ENCODE results near the gene TEX36.
"Not testable (repeated sequence)": the region's sequence is repeated elsewhere in the genome, so short reads cannot be mapped to it uniquely, and the experiment has no call there.

The TEX36 gene

DNA sequence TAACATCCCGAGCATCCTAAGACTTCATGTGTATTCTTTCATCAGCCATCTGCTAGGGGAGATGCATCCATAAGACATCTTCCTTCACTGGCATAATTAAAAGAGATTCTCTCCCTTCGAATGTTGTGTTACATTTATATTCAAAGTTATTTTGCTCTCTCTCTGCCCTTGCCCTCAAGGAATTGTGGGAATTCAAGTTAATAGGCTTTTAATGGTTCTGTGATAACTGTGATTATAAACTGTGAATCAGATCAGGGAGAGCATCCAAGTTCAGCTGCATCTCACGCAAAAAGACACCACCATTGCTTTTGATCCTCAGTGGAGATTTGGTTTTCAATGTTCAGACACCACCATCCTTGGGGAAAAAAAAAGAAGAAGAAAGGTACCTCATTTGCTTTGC lies 9.2 kb upstream of the TEX36 start:
- DNase-seq (ENCODE audit: low read depth), result no peak

DNA sequence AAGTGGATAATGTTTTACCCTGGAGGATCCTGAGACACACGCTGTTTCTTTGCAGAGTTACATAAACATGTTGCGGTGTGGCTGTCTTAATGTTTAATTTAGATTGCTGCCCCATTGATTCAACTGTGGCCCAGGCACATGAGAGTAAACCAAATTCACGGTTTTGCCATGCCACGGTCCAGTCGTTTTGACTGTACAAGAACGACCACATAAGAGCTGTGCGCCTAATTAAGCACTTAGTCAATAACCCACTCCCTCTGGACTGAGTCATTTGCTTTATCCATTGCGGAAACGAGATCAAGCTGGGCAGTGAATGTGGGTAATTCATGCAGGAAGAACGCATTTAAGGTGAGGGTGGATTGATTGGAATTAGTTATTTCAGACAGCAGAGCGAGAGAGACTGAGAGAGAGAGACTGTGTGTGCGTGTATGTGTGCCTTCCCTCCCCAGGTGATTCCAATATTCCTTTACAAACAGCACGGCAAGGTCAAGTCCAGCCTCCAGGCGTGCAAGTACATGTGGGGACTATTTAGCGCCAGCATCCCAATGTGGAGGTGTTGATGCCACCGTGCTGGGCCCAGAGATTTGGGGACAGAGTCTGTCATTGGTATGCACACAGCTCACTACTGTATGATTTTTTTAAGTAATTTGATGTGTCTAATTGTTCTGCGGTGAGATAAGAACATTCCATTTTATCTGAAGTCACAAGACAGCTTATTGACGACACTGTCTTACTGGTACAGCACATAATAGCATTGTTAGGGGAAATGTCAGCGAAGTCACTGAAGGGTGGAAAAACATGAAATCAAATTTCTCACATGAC lies 8.4 kb upstream of the TEX36 start:
- no peak for DNase-seq (ENCODE audit: low read depth)

DNA sequence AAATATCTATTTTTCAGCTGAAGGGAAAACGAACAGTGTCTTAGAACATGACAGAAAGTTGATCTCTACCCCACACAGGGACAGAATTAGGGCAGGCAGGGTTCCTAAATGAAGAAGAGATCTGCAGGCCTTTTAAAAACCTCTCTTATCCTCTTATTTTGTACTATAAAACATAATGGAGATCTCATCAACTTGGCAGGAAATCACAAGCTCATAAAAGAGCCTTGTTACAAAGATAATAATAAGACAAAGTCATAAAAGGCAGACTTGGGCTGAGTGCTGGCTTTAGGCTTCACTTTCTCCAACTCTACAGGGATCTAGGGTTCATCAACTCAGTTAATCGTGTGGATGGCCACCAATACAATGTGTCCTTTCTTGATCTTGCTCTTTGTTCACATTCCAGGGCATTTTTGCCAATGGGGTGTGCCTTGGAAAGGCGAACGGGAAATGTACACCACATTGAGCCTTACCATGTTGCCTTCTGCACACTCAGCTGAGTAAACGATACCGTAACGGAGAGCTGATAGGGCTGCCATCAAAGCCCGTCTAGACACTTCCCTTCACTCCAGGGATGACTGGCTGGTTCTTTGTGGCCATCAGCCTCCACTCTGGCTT lies 7.1 kb upstream of the TEX36 start:
- DNase-seq (ENCODE audit: low read depth), result no peak

GRCh38 chr10:125687507-125688185 lies 4.7 kb upstream of the TEX36 start:
- DNase-seq (ENCODE audit: low read depth), result no peak

DNA sequence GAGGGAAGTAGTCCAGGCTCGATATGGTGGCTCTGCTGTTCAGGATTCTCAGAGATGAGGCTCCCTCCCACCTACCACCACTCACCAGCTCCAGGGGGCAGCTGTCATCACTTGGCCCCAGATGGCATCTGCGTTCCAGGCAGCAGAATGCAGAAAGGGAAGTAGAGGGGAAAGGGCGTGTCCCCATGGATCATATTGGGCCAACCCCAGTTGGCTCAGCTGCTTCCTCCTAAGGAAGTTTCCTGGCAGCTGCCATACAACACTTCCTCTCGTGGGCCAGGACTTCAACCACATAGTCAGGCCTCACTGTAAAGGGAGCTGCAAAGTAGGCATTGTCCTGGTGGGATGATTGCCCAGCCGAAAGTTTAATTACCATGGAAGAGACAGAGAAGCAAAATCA lies 1.6 kb upstream of the TEX36 start:
- no peak for DNase-seq (ENCODE audit: low read depth)

GRCh38 chr10:125683821-125684220 lies 858 bp upstream of the TEX36 start:
- DNase-seq (ENCODE audit: low read depth), result no peak

DNA sequence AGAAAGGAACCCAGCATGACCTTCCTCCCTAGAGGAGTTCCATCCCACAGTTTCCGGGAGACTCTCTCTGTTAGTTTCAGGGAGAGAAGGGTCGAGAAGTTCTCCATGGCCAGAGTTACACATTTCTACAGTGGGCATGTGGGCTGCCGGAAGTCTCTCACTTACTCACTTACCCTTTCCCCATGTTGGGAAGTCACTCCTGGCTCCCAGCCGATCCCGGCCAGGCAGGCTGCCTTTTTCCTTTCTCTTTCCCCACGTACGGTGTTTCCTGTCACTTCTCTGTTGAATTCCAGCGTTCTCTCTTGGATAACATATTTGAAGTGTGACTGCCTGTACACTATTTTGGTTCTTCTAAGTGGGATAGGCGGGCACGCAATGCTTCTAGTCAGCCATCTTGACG lies 3.5 kb downstream of the TEX36 start:
- no peak for DNase-seq (ENCODE audit: low read depth)

DNA sequence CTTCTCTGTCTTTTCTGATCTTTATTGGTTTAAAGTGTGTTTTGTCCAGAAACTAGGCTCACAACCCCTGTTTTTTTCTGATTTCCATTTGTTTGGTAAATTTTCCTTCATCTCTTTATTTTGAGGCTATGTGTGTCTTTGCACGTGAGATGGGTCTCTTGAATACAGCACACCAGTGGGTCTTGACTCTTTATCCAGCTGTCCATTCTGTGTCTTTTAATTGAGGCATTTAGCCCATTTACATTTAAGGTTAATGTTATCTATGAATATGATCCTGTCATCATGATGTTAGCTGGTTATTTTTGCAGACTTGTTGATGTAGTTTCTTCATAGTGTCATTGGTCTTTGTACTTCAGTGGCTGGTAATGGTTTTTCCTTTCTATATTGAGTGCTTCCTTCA lies 10.1 kb downstream of the TEX36 start:
- no peak for DNase-seq (ENCODE audit: low read depth)

DNA sequence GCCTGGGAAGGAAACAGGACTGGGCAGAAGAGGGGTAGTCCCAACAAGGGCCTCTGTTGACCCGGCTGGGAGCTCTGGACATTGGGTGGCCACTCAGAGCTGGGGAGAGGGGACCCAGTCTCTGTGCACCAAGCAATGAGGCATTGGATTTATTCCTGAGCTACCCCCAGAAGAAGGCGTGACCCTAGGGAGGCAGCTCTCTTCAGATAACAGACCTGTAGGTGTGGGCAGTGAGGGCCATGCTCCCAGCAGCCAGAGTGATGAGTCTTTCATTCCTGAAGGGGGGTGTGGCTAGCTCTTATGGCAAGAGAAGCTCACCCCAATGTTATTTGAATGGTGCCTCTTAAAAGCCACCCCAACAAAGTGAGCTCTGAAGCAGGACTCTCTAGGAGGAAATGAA lies 20.4 kb downstream of the TEX36 start:
- DNase-seq (ENCODE audit: low read depth), result no peak

GRCh38 chr10:125661941-125662515 lies 20.9 kb downstream of the TEX36 start:
- DNase-seq (ENCODE audit: low read depth), result no peak

DNA sequence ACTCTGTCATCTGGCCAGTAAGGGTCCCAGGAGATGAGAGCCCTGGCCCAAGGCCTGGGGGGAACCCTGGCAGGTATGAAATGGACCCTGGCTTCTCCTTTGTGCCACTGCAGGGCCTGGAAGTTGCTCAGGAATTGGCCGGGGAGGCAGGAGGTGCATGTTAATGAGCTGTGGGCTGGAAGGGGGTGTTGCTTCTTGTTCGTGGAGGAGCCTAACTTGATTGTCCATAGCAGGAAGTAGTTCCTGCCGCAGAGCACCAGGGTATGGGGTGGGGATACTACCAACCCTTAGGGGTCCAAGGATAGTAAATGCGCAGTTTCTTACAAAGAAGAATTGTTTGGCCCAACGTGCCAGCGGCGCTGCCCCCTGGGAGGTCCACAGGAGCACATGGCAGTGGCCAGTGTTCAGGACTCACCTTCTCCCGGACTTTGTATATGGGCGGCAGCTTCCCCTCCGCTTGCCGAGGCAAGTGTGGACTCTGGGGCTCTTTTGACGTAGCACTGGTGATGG lies 21.5 kb downstream of the TEX36 start:
- DNase-seq (ENCODE audit: low read depth), result no peak

DNA sequence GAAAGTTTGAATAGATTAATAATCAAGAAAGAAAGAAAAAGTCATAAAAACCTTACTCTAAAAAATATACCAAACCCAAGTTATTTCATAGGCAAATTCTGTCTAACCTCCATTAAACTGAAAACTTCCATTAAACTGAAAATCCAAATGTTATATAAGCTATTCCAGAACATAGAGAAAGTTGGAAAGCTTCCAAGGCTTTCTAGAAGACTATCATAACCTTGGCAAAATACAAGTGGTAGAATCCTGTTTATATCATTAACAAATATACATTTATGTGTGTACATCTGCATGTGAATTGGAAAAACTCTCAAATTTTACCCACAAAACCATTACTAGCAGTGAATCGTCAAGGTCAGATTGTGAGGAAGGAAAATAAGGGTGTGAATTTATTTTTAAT lies 23.9 kb downstream of the TEX36 start:
- no peak for DNase-seq (ENCODE audit: low read depth)

DNA sequence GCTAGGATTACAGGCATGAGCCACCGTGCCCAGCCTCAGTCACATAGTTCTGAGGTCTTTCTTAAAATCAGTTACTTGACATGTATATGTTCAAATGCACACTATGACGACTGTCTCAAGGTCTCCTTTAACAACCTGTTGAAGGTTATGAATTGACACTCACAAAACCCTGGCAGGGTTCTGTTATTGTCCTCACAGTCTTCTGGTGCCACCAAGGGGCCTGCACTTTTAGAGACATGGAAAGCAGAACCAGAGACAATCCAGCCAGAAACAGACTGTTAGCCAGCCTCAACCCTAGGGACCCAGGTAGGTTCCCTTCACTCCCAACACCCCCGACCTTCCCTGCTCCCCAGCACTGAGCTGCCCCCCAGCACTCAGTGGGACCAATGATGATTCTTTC lies 26.4 kb downstream of the TEX36 start:
- DNase-seq (ENCODE audit: low read depth), result no peak

DNA sequence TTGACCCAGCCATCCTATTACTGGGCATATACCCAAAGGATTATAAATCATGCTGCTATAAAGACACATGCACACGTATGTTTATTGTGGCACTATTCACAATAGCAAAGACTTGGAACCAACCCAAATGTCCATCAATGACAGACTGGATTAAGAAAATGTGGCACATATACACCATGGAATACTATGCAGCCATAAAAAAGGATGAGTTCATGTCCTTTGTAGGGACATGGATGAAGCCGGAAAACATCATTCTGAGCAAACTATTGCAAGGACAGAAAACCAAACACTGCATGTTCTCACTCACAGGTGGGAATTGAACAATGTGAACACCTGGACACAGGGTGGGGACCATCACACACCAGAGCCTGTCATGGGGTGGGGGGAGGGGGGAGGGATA lies 29.9 kb downstream of the TEX36 start:
- not testable (repeated sequence) for DNase-seq (ENCODE audit: low read depth)

GRCh38 chr10:125646311-125646710 lies 36.7 kb downstream of the TEX36 start:
- no peak for DNase-seq (ENCODE audit: low read depth)

GRCh38 chr10:125641398-125641797 lies 41.6 kb downstream of the TEX36 start:
- no peak for DNase-seq (ENCODE audit: low read depth)

GRCh38 chr10:125640653-125641052 lies 42.3 kb downstream of the TEX36 start:
- DNase-seq (ENCODE audit: low read depth), result no peak

DNA sequence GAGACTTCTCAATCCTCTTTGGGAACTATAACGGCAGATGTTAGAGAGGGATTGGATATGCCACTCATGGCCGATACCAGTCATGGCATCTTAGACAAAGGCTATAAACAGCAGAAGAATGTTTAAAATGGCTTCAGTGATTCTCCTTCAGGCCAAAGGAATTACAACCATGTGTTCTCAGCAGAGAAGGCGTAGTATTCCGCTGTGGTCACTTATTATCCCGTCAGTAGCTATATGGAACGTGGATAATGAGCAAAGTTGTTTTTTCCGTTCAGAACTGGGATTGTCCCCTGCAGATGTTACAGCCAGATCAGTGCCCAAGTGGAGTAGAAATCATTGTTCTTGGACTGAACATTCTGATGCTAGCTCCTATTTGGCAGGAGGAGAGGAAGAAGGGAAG lies 43.1 kb downstream of the TEX36 start:
- no peak for DNase-seq (ENCODE audit: low read depth)

DNA sequence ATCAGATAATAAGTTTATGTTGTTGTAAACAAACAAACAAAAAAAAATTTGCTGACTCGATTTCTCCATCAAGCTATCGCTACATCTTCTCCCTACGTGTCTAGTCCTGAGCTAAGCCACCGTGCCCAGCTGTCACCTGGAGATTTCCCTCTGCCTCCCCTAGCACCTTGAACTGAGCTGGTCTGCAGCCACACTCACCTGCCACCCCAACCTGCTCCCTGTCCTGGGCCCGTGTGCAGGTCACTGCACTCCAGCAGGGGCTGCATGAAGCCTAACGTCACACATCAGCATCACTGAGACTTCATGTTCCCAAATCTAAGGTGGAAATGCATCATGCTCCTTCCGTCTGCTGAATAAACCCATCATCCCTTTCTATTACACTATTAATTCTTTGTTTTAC lies 44.4 kb downstream of the TEX36 start:
- DNase-seq (ENCODE audit: low read depth), result no peak

GRCh38 chr10:125637496-125637895 lies 45.5 kb downstream of the TEX36 start:
- no peak for DNase-seq (ENCODE audit: low read depth)

- no peak for DNase-seq (ENCODE audit: low read depth)
These were observed 48.4 kb downstream of the TEX36 start for GRCh38 chr10:125634606-125635005.

GRCh38 chr10:125633517-125633999 lies 49.4 kb downstream of the TEX36 start:
- no peak for DNase-seq (ENCODE audit: low read depth)

GRCh38 chr10:125631806-125632205 lies 51.2 kb downstream of the TEX36 start:
- DNase-seq (ENCODE audit: low read depth), result no peak

All from amniotic epithelial cell (primary cell).